Vagina (tissue), 2 donors: ENCODE measurements around the gene B9D1. TPM values are rescaled to one million over a fixed set of nuclear protein-coding genes. Genes with fewer than 3 reads are reported as not detected.

ENCODE experiments used
- DNase-seq, 2 donors: peaks; one replicate each; pipeline ENCODE4 v3.0.0-alpha.2; 2017; ENCODE audit errors: extremely low spot score in 2 of 2
- H3K27ac ChIP-seq: fragments of 200-600 bp; sonication (generic); one replicate; pipeline ENCODE4 v1.5.1; 2019
- H3K27me3 ChIP-seq: fragments of 200-600 bp; sonication (generic); one replicate; pipeline ENCODE4 v1.5.1; 2019
- H3K36me3 ChIP-seq, 2 donors: fragments of 200-600 bp; sonication (generic); one replicate each; pipeline ENCODE4 v1.5.1; 2017 to 2019
- H3K4me1 ChIP-seq: fragments of 200-600 bp; sonication (generic); one replicate; pipeline ENCODE4 v1.5.1; 2019
- H3K4me3 ChIP-seq, 2 donors: fragments of 200-600 bp; sonication (generic); 1 replicate in 1 of 2; 2 replicates in 1 of 2; pipeline ENCODE4 v1.5.1; 2016 to 2019
- H3K9me3 ChIP-seq: fragments of 200-600 bp; sonication (generic); one replicate; pipeline ENCODE4 v1.5.1; 2019
- CTCF ChIP-seq, 3 experiments: fragments of 450-650 bp in 2 of 3; fragments of 200-600 bp in 1 of 3; sonication (generic) in 1 of 3; IDR thresholded peaks; one replicate each; pipeline ENCODE4 v1.5.1; 2017 to 2019; ENCODE audit warnings: antibody characterized with exemption in 3 of 3, mild to moderate bottlenecking in 2 of 3, moderate library complexity in 2 of 3
- POLR2A ChIP-seq, 2 donors: fragments of 450-650 bp; IDR thresholded peaks; one replicate each; pipeline ENCODE4 v1.6.1; 2017; ENCODE audit warnings: antibody characterized with exemption in 2 of 2, mild to moderate bottlenecking in 2 of 2, moderate library complexity in 2 of 2
- POLR2AphosphoS5 ChIP-seq, 2 donors: sonication (generic); formaldehyde crosslinking; IDR thresholded peaks; one replicate each; pipeline ENCODE4 v1.9.0; 2017; ENCODE audit warnings: antibody characterized with exemption in 2 of 2, mild to moderate bottlenecking in 2 of 2, low read depth in 1 of 2; ENCODE audit not compliant: insufficient read depth in 1 of 2
- intact Hi-C: fragments of 100-400 bp; cut with DNase I; formaldehyde crosslinking; loops from one replicate; pipeline ENCODE4 v1.15.1; 2023
- total RNA-seq: library from RNA; depleted of rRNA; stranded (reverse); fragments of >200 nt; gene quantifications from one replicate; pipeline ENCODE4 v1.2.3, GENCODE V29; 2016

B9D1 gene
- total RNA-seq, 1 donor from 2014 or later = 50.6 TPM

GRCh38 chr17:19321481-19322128 is 40.9 kb downstream of the B9D1 start:
- H3K9me3 ChIP-seq = no peaks in the 10 kb centered on the region
- intact Hi-C loops = no loop called here
- H3K4me3 ChIP-seq = no peak overlapping the region
- H3K4me1 ChIP-seq = peaks cover 15% of the 10 kb centered on the region
- no peak for DNase-seq
- no peaks in the 10 kb centered on the region for H3K27me3 ChIP-seq
- H3K27ac ChIP-seq = no peak overlapping the region
- TF ChIP-seq POLR2A (IDR thresholded peaks at IDR 0.05) (no peak), POLR2AphosphoS5 (IDR thresholded peaks at IDR 0.05; ENCODE audit: insufficient read depth in 1 of 2, low read depth in 1 of 2) (no peak), CTCF (IDR thresholded peaks at IDR 0.05) (no peak)
- H3K36me3 ChIP-seq = peaks cover 0 to 7% of the 10 kb centered on the region in 2 donors

- Histone ChIP-seq H3K4me1 (peaks cover 16% of the 10 kb centered on the region), H3K27ac (no peak overlapping the region), H3K4me3 (no peak overlapping the region), H3K36me3 (peaks cover 0 to 7% of the 10 kb centered on the region in 2 donors), H3K9me3 (no peaks in the 10 kb centered on the region), H3K27me3 (no peaks in the 10 kb centered on the region)
- no peak for DNase-seq
- no peak for TF ChIP-seq CTCF (IDR thresholded peaks at IDR 0.05)
- no peak for TF ChIP-seq POLR2A (IDR thresholded peaks at IDR 0.05)
- no peak for TF ChIP-seq POLR2AphosphoS5 (IDR thresholded peaks at IDR 0.05; ENCODE audit: insufficient read depth in 1 of 2, low read depth in 1 of 2)
- intact Hi-C loops = no loop called here
Measured at GRCh38 chr17:19320876-19321275, 41.6 kb downstream of the B9D1 start.

DNA sequence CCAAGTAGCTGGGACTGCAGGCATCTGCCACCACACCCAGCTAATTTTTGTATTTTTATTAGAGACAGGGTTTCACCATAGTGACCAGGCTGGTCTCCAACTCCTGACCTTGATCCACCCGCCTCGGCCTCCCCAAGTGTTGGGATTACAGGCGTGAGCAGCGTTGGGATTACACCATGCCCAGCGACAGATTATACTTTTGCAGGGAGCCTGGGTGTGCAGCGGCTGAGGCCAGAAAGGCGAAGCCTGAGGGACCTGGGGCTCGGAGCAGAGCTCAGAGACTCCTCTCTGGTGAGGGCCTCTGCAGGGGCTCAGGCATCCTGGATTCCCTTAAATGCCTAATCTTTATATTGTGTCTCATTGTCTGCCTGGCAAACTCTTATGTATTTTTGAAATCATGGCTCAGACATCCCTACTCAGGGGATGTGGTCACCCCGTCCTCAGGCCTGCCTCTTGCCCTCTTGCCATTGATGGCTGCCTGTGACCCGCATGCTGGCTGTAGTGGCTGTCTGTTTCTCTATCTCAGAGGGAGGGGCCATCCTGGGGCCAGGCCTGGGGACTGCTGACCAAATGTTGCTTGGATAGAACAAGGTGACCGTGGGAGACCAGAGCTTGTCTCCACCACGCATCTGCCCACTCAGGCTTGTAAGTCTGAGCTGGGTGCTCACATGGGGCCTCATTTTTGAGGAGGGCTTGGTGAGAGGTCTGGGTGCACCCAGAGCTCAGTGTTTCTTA is 42.6 kb downstream of the B9D1 start:
- no peak overlapping the region for H3K4me3 ChIP-seq
- intact Hi-C loops = no loop called here
- TF ChIP-seq POLR2AphosphoS5 (IDR thresholded peaks at IDR 0.05; ENCODE audit: insufficient read depth in 1 of 2, low read depth in 1 of 2) = no peak
- no peak for TF ChIP-seq CTCF (IDR thresholded peaks at IDR 0.05)
- TF ChIP-seq POLR2A (IDR thresholded peaks at IDR 0.05) = no peak
- peaks cover 0 to 7% of the 10 kb centered on the region in 2 donors for H3K36me3 ChIP-seq
- no peaks in the 10 kb centered on the region for H3K27me3 ChIP-seq
- peaks cover 16% of the 10 kb centered on the region for H3K4me1 ChIP-seq
- no peaks in the 10 kb centered on the region for H3K9me3 ChIP-seq
- DNase-seq = no peak
- no peak overlapping the region for H3K27ac ChIP-seq

- no peak for TF ChIP-seq POLR2A (IDR thresholded peaks at IDR 0.05)
- no peak for TF ChIP-seq POLR2AphosphoS5 (IDR thresholded peaks at IDR 0.05; ENCODE audit: insufficient read depth in 1 of 2, low read depth in 1 of 2)
- TF ChIP-seq CTCF (IDR thresholded peaks at IDR 0.05) = no peak
- intact Hi-C loops = no loop called here
- H3K4me3 ChIP-seq = no peak overlapping the region
- H3K27me3 ChIP-seq = no peaks in the 10 kb centered on the region
- DNase-seq = no peak
- peaks cover 28% of the 10 kb centered on the region for H3K4me1 ChIP-seq
- no peaks in the 10 kb centered on the region for H3K9me3 ChIP-seq
- H3K27ac ChIP-seq = no peak overlapping the region
- H3K36me3 ChIP-seq = peaks cover 0 to 11% of the 10 kb centered on the region in 2 donors
Measured at GRCh38 chr17:19318611-19319010, 43.9 kb downstream of the B9D1 start.
